Lower leg skin (tissue), 4 donors: ENCODE results near the gene MT2A. TPM values are rescaled to one million over a fixed set of nuclear protein-coding genes. Genes with fewer than 3 reads are reported as not detected.
A peak's percentile ranks its signal among the peaks of the same experiment; 100 is the strongest.

Experiments used
- DNase-seq, 2 donors: peaks; one replicate each; pipeline ENCODE4 v3.0.0-alpha.2; 2019; ENCODE audit warnings: low spot score in 2 of 2
- H3K4me3 ChIP-seq: fragments of 200-600 bp; sonication (generic); 2 replicates; pipeline ENCODE4 v1.5.1; 2017; ENCODE audit warnings: mild to moderate bottlenecking, low read depth; ENCODE audit not compliant: poor library complexity, severe bottlenecking
- CTCF ChIP-seq, 3 donors: fragments of 450-650 bp; IDR thresholded peaks; one replicate each; pipeline ENCODE4 v1.5.1; 2016; ENCODE audit warnings: antibody characterized with exemption in 3 of 3, mild to moderate bottlenecking in 3 of 3, moderate library complexity in 2 of 3
- POLR2A ChIP-seq, 2 donors: fragments of 450-650 bp; IDR thresholded peaks; one replicate each; pipeline ENCODE4 v1.6.1; 2016 to 2017; ENCODE audit warnings: antibody characterized with exemption in 2 of 2, mild to moderate bottlenecking in 1 of 2, moderate library complexity in 1 of 2
- WGBS, 2 donors: methylation state at CpG; one replicate each; pipeline ENCODE4 v1.1.5; 2018; 5-methylcytosine and 5-hydroxymethylcytosine counted together
- intact Hi-C: fragments of 100-400 bp; cut with DNase I; formaldehyde crosslinking; loops from one replicate; pipeline ENCODE4 v1.15.0; 2023; ENCODE audit warnings: low total_unique reads
- total RNA-seq, 4 donors: library from RNA; depleted of rRNA; stranded (reverse); fragments of >200 nt; gene quantifications; one replicate each; pipeline ENCODE4 v1.1.0, GENCODE V29; 2016

Gene MT2A
- total RNA-seq, 4 donors from 2014 or later, result 35.8 to 190 (median 135) TPM

- H3K4me3 ChIP-seq, result no peak overlapping the region
- DNase-seq, result no peak
- no peak for TF ChIP-seq POLR2A (IDR thresholded peaks at IDR 0.05)
- TF ChIP-seq CTCF (IDR thresholded peaks at IDR 0.05), result no peak
- 80 to 100% methylated on average over 1 of the region's 1 CpG for WGBS, 2 donors
- intact Hi-C loops, result no loop called here
Observed at GRCh38 chr16:56569971-56570370, 38.4 kb upstream of the MT2A start.

GRCh38 chr16:56571525-56571924 is 36.9 kb upstream of the MT2A start:
- H3K4me3 ChIP-seq, result no peak overlapping the region
- intact Hi-C loops, result no loop called here
- TF ChIP-seq POLR2A (IDR thresholded peaks at IDR 0.05) (no peak), CTCF (IDR thresholded peaks at IDR 0.05) (no peak)
- peak in 1 of 2 donors; percentile 78 for DNase-seq
- WGBS, 2 donors, result 84% methylated on average over 11 of the region's 11 CpGs

- no peak overlapping the region for H3K4me3 ChIP-seq
- no peak for TF ChIP-seq POLR2A (IDR thresholded peaks at IDR 0.05)
- TF ChIP-seq CTCF (IDR thresholded peaks at IDR 0.05), result no peak
- no peak for DNase-seq
- WGBS, 2 donors, result 55 to 86% methylated on average over 1 of the region's 1 CpG
- intact Hi-C loops, result no loop called here
Observed at GRCh38 chr16:56574625-56575024, 33.8 kb upstream of the MT2A start.

GRCh38 chr16:56576585-56577299 is 31.6 kb upstream of the MT2A start:
- DNase-seq, result peak; percentile 79 to 96
- intact Hi-C loops, result no loop called here
- peak in 1 of 3 donors; percentile 93 for TF ChIP-seq CTCF (IDR thresholded peaks at IDR 0.05)
- TF ChIP-seq POLR2A (IDR thresholded peaks at IDR 0.05), result no peak
- no peak overlapping the region for H3K4me3 ChIP-seq
- WGBS, 2 donors, result 21 to 22% methylated on average over 8 of the region's 8 CpGs

GRCh38 chr16:56577300-56577625 is 31.1 kb upstream of the MT2A start:
- intact Hi-C loops, result no loop called here
- WGBS, 2 donors, result 63 to 66% methylated on average over 4 of the region's 4 CpGs

More at GRCh38 chr16:56577300-56577625, 31.1 kb upstream of the MT2A start:
- TF ChIP-seq CTCF (IDR thresholded peaks at IDR 0.05) (no peak), POLR2A (IDR thresholded peaks at IDR 0.05) (no peak)
- no peak for DNase-seq
- H3K4me3 ChIP-seq, result no peak overlapping the region
